Muscle layer of duodenum (tissue), 2 donors: Measurements from ENCODE around the gene GRIK3.

Experiments
- H3K27ac ChIP-seq: one replicate; pipeline ENCODE4 v1.7.0; 2013; ENCODE audit warnings: mild to moderate bottlenecking, low read length
- H3K27me3 ChIP-seq: one replicate; pipeline ENCODE4 v1.7.0; 2013; ENCODE audit warnings: low read depth, mild to moderate bottlenecking, control low read depth, low read length
- H3K36me3 ChIP-seq, 2 donors: one replicate each; pipeline ENCODE4 v1.7.0; 2013; ENCODE audit warnings: low read length in 2 of 2, control low read depth in 1 of 2, mild to moderate bottlenecking in 1 of 2; ENCODE audit not compliant: insufficient read depth in 2 of 2, control insufficient read depth in 1 of 2
- H3K4me1 ChIP-seq, 2 donors: one replicate each; pipeline ENCODE4 v1.7.0; 2013; ENCODE audit warnings: low read length in 2 of 2, mild to moderate bottlenecking in 2 of 2, control low read depth in 1 of 2, moderate library complexity in 1 of 2; ENCODE audit not compliant: insufficient read depth in 2 of 2, control insufficient read depth in 1 of 2
- H3K4me3 ChIP-seq, 2 donors: one replicate each; pipeline ENCODE4 v1.7.0; 2013; ENCODE audit warnings: low read length in 2 of 2, low read depth in 1 of 2, mild to moderate bottlenecking in 1 of 2
- H3K9me3 ChIP-seq, 2 donors: one replicate each; pipeline ENCODE4 v1.7.0; 2013; ENCODE audit warnings: low read length in 2 of 2, control low read depth in 1 of 2, mild to moderate bottlenecking in 1 of 2; ENCODE audit not compliant: control insufficient read depth in 1 of 2
- donor health status: healthy.

GRIK3 gene

DNA sequence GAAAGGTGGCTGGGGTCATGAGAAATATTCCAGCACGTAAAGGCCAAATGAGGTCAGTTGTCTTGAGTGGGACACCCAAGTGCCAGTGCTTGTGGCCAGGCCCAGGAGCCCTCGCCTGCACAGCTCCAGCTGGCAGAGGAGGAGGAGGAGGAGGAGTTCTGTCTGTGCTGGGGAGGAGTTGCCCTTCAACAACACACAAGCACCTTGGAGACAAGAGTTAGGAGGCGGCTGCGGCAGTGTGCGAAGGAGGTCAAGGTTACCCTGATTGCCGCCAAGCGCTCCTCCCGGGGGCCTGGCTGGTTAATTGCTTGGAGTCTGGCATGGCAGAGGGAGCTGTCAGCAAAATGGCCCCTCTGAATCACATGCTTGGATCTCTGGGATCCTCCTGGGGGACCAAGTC lies 45.1 kb downstream of the GRIK3 start:
- no peaks in the 10 kb centered on the region for H3K4me1 ChIP-seq
- H3K27ac ChIP-seq, result no peak overlapping the region
- H3K4me3 ChIP-seq, result no peak overlapping the region
- no peaks in the 10 kb centered on the region for H3K36me3 ChIP-seq
- H3K9me3 ChIP-seq, result no peaks in the 10 kb centered on the region
- no peaks in the 10 kb centered on the region for H3K27me3 ChIP-seq

DNA sequence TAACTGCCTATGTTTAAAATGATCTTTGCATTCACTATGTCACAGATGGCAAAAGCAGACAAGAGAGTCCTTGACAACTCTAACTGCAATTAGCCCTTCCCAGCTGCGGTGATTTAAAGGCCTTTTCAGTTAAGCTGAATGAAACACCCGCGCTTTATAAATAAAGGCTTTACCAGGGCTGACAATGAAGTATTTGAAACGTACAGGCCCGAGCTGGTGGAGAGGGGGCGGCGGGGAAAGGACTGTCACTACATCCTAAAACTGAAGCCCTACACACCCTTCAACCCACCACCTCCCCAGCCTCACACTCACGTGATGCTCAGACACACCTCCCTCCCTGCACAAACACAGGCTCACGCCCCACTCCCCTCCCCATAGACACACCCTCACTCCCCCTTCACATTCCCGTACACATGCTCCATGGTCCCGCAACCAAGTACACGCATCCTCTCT lies 45.5 kb downstream of the GRIK3 start:
- no peak overlapping the region for H3K27ac ChIP-seq
- no peak overlapping the region for H3K4me3 ChIP-seq
- H3K36me3 ChIP-seq, result no peaks in the 10 kb centered on the region
- no peaks in the 10 kb centered on the region for H3K9me3 ChIP-seq
- no peaks in the 10 kb centered on the region for H3K4me1 ChIP-seq
- H3K27me3 ChIP-seq, result no peaks in the 10 kb centered on the region

DNA sequence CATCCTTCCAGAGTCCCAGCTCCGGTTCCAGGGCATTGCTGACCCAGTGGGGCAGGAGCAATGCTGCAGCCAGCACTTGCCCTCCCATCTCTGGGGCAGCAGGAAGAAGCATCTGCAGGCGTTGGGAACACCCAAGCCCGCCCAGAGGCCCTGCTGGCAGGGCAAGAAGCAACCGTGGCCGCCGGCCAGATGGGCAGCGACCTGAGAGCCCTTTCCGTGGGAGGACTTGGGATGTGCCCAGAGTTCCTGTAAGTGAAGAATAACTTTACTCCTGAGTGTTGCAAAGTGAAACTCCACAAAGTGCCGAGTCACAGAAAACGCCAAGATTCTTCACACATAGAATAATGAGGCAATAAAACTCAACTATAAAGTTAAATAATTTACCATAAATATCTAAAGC lies 46.0 kb downstream of the GRIK3 start:
- H3K36me3 ChIP-seq, result no peaks in the 10 kb centered on the region
- no peak overlapping the region for H3K27ac ChIP-seq
- no peaks in the 10 kb centered on the region for H3K9me3 ChIP-seq
- no peaks in the 10 kb centered on the region for H3K4me1 ChIP-seq
- H3K27me3 ChIP-seq, result no peaks in the 10 kb centered on the region
- H3K4me3 ChIP-seq, result no peak overlapping the region

DNA sequence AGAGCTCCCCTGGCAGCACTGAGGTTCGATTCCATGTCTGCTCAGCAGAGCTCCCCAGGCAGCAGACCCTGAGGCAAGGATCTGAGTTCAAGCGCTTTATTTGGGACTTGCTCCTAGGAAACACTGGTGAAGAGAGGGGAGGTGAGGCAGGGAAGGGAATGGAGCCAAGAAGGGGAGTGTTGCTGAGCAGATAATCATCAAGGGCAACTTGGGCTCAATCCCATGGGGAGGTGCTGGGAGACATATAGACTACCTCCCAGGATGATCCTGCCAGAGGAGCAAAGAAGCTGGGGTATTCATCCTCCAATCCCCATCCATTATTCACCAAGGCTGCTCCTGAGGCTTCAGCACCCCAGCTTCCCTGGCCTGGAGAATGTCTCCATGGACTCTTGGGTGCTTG lies 47.0 kb downstream of the GRIK3 start:
- Histone ChIP-seq H3K36me3 (no peaks in the 10 kb centered on the region), H3K27me3 (no peaks in the 10 kb centered on the region), H3K27ac (no peak overlapping the region), H3K4me1 (no peaks in the 10 kb centered on the region), H3K4me3 (no peak overlapping the region), H3K9me3 (no peaks in the 10 kb centered on the region)

DNA sequence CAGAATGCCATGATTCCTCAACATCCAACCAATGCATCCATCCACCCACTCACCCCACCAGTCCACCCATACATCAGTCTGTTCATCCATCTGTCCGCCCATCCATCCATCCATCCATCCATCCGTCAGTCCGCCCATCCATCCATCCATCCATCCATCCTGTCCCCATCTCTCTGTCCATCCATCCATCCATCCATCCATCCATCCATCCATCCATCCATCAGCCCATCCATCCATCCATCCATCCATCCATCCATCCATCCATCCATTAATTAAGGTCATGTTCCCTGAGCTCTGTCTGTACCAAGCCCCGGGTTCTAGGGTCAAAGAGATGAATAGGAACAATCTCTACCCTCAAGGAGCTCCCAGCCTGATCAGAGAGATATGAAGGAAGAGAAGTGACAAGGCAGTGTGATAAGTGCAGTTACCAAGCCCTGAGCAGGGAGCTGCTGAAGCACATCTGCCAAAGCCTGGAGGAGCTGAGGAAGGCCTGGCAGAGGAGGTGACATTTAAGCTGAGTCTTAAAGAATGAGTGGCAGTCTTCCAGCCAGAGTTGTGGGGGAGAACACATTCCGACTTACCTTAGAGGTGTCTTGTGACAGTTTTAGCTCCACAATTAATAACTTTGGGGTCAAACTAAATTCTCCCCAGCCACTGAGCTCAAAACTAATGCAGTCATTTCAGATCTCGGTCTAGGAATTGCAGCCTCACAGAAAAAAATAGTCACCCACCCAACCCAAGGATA lies 47.9 kb downstream of the GRIK3 start:
- no peaks in the 10 kb centered on the region for H3K4me1 ChIP-seq
- no peak overlapping the region for H3K4me3 ChIP-seq
- no peaks in the 10 kb centered on the region for H3K36me3 ChIP-seq
- no peaks in the 10 kb centered on the region for H3K27me3 ChIP-seq
- H3K27ac ChIP-seq, result no peak overlapping the region
- no peaks in the 10 kb centered on the region for H3K9me3 ChIP-seq

DNA sequence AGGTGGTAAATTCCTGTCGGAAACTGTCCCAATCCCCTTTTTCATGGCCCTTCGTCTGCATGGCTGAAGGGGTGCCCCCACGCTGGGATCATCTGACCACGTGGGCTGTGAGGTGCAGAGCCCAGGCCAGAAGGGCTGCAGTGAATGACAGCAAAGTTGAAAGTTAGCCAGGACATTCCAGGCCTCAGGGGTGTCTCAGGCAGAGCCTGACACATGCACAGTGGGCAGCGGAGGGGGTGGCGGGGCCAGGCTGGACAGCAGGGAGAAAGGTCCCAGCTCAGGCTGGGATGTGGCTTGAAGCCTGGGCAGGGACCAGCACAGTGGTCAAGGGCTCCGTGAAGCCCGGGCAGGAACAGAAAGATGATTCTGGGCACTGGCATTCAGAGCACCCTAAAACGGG lies 49.6 kb downstream of the GRIK3 start:
- H3K27me3 ChIP-seq, result no peaks in the 10 kb centered on the region
- H3K27ac ChIP-seq, result no peak overlapping the region

DNA sequence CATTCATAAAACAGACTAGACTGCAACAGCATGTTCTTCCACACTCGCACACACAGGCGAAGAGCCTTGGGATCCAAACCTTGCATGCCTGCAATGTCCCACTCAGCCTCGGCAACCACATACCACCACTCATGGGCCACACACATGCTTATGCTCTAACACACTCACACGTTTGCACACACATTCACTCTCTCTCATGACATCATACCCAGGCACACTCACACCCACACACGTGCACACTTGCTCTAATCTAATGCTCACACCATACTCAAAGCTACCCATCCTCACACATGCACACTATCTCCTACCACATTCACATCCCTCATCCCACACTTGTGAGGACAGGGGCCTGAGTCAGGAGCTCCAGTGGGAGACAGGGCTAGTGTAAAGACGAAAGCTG lies 50.3 kb downstream of the GRIK3 start:
- Histone ChIP-seq H3K27ac (no peak overlapping the region), H3K4me1 (no peaks in the 10 kb centered on the region), H3K27me3 (no peaks in the 10 kb centered on the region)

More for the DNA sequence above, 49.6 kb downstream of the GRIK3 start:
- Histone ChIP-seq H3K36me3 (no peaks in the 10 kb centered on the region), H3K4me1 (no peaks in the 10 kb centered on the region), H3K4me3 (no peak overlapping the region), H3K9me3 (no peaks in the 10 kb centered on the region)

DNA sequence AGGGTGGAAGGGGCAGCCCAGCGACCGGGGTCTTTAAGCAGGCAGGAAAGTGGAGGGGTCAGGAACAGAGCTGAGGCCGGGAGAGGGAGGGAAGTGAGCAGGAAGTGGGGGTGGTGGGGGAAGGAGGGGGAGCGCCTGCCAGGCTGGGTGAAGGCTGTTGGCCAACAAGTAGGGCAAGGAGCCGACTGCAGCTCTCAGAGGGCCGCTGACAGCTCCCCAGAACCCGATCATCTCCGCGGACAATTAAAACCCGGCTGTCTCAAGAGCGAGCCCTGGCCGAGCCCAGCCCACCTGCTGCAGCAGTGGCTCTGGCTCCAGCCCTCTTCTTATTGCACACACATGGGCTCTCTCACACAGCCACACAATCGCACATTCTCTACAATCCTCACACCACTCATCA lies 51.6 kb downstream of the GRIK3 start:
- H3K36me3 ChIP-seq, result no peaks in the 10 kb centered on the region
- H3K4me3 ChIP-seq, result no peak overlapping the region
- no peaks in the 10 kb centered on the region for H3K27me3 ChIP-seq
- no peaks in the 10 kb centered on the region for H3K4me1 ChIP-seq
- no peak overlapping the region for H3K27ac ChIP-seq
- H3K9me3 ChIP-seq, result peaks cover 6 to 12% of the 10 kb centered on the region in 2 donors

More for the DNA sequence above, 50.3 kb downstream of the GRIK3 start:
- H3K9me3 ChIP-seq, result peaks cover 0 to 2% of the 10 kb centered on the region in 2 donors
- H3K4me3 ChIP-seq, result no peak overlapping the region
- no peaks in the 10 kb centered on the region for H3K36me3 ChIP-seq

DNA sequence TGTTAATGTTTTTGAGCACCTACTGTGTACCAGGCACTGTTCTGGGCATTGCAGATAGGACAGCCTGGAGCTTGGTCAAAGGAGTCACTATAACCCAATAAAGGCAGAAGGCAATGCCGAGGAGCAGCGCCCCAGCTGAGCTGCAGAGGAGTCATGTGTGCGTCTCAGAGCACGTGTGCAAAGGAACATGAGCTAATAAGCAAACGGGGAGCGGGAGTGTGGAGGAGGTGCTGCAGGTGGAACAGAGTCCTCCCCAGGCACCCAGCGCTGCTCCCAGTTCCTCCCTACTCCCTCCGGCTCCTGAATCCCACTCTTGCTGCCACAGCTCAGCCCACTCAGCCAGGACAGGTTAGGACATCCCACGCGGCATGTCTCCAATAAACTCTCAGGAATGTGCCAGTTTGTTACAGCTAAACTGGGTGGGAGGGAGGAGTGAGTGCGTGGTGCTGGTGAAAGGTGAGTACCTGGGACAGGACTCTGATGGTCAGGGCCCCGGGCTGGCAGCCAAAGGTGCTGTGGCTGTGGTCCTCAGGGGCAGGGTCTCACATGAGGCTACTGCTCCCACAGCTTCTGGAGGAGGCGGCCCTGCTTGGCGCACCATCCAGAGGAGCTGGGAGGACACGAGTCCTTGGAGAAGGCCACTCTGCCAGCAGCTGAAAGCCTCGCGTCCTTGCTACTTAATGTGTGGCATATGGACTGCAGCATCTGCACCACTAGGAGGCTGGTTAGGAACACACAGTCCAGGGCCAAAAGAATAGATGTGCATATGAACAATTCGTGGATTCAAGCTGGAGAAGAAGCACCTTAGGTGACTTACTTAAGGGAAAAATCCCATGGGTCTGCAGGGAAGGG lies 52.3 kb downstream of the GRIK3 start:
- Histone ChIP-seq H3K4me3 (no peak overlapping the region), H3K27me3 (no peaks in the 10 kb centered on the region), H3K36me3 (no peaks in the 10 kb centered on the region), H3K4me1 (no peaks in the 10 kb centered on the region), H3K27ac (no peak overlapping the region), H3K9me3 (peaks cover 6 to 12% of the 10 kb centered on the region in 2 donors)

DNA sequence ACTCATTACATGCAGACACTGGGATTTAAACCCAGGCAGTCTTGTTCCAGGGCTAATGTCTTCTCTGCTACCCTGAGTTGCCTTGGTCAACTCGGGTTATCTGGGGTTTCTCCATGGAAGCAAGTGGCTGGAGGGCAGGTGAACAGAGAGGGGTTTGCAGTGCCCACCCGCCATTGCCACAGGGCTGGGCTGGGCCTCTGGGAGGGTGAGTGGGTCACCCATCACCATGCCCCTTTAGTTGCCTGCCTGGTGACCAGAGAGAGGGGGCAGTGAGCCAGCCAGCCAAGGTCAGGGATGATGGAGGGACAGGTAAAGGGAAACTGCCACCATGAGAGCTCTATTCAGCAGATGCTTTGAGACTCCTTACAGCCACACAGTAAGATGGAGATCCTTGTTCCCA lies 53.2 kb downstream of the GRIK3 start:
- Histone ChIP-seq H3K9me3 (peaks cover 6 to 12% of the 10 kb centered on the region in 2 donors), H3K27ac (no peak overlapping the region), H3K4me3 (no peak overlapping the region), H3K27me3 (peaks cover 6% of the 10 kb centered on the region), H3K36me3 (no peaks in the 10 kb centered on the region), H3K4me1 (no peaks in the 10 kb centered on the region)

DNA sequence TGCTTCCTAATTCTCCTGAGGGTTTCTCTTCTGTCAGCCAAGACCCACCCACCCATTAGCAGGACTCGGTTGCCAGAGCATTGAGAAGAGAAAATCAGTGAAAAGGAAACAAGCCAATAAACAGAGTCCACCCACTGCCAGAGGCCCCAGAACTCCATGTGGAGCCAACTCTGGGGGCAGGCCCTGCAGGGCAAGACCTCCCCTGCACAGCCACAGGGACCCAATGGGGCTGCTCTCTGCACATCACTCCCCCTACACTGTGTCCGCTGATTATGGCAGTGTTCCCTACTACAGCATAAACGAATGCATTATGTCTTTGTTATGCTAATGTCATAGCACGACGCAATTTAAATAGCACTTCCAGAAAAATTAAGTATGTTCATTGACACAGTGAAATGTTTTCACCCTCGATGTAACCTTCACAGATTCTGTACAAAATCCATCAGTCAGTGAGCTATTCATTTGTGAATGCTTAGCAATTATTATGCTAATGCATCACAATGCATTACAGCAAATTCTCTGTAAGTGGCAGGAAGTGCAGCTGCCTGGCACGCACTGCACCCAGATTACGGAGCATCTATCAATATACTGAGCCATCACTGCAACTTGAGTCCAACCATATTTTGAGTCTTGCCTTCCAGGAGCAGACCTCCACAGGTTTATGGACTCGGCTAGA lies 56.4 kb downstream of the GRIK3 start:
- Histone ChIP-seq H3K4me1 (no peaks in the 10 kb centered on the region), H3K27ac (no peak overlapping the region), H3K4me3 (no peak overlapping the region), H3K27me3 (peaks cover 6% of the 10 kb centered on the region), H3K9me3 (peaks cover 6 to 12% of the 10 kb centered on the region in 2 donors), H3K36me3 (no peaks in the 10 kb centered on the region)
